IMR-90 (cell line): Measurements from ENCODE around the gene AVPR2.

Source experiments
- CEBPB ChIP-seq: IDR thresholded peaks from 2 replicates; pipeline ENCODE4 v1.6.1; 2012; ENCODE audit warnings: low read depth, low read length, improper control_type of control experiment
- MAFK ChIP-seq: IDR thresholded peaks from 2 replicates; pipeline ENCODE4 v1.6.1; 2012; ENCODE audit warnings: low read depth, low read length, improper control_type of control experiment
- MXI1 ChIP-seq: IDR thresholded peaks from 2 replicates; pipeline ENCODE4 v1.6.1; 2012; ENCODE audit warnings: low read depth, mild to moderate bottlenecking, low read length, moderate library complexity, borderline replicate concordance
- NFE2L2 ChIP-seq: fragments of 150-350 bp; IDR thresholded peaks from 2 replicates; pipeline ENCODE4 v1.6.1; 2016; ENCODE audit warnings: low read depth, mild to moderate bottlenecking, low read length
- RAD21 ChIP-seq: IDR thresholded peaks from 2 replicates; pipeline ENCODE4 v1.6.1; 2012; ENCODE audit warnings: low read length, improper control_type of control experiment
- RFX5 ChIP-seq: IDR thresholded peaks from 2 replicates; pipeline ENCODE4 v1.8.0; 2012; ENCODE audit warnings: low read depth, mild to moderate bottlenecking, low read length, moderate library complexity
- TF ChIP-seq, protein P1 (sequence below): conservative IDR thresholded peaks from 2 replicates; pipeline ENCODE4 v1.5.1; 2012; ENCODE audit warnings: mild to moderate bottlenecking, low read depth, low read length, improper control_type of control experiment

DNA sequence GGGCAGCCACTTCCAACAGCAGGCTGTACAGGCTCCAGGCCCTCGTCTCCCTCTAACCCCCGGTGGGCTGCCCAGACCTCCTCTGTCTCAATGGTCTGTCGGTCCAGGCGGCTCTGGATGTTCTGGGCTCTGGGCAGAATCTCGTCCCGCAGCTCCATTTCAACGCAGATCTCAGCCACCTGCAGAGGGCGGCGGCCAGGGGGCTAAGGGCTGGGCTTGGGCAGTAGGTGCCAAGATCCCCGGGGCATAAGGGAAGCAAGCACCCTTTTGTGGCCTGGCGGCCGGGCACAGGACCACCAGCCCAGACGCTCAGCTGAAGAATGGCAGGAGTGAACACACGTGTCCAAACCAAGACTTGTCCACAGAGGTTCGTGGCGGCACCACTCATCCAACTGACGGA, 9.2 kb downstream of the AVPR2 start:
- no peak for TF ChIP-seq RAD21
- TF ChIP-seq, protein P1, sequence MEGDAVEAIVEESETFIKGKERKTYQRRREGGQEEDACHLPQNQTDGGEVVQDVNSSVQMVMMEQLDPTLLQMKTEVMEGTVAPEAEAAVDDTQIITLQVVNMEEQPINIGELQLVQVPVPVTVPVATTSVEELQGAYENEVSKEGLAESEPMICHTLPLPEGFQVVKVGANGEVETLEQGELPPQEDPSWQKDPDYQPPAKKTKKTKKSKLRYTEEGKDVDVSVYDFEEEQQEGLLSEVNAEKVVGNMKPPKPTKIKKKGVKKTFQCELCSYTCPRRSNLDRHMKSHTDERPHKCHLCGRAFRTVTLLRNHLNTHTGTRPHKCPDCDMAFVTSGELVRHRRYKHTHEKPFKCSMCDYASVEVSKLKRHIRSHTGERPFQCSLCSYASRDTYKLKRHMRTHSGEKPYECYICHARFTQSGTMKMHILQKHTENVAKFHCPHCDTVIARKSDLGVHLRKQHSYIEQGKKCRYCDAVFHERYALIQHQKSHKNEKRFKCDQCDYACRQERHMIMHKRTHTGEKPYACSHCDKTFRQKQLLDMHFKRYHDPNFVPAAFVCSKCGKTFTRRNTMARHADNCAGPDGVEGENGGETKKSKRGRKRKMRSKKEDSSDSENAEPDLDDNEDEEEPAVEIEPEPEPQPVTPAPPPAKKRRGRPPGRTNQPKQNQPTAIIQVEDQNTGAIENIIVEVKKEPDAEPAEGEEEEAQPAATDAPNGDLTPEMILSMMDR, result no peak
- TF ChIP-seq MXI1, result no peak
- TF ChIP-seq CEBPB, result no peak
- no peak for TF ChIP-seq NFE2L2
- TF ChIP-seq RFX5, result no peak
- no peak for TF ChIP-seq MAFK
